Stimulated activated CD4-positive, alpha-beta T cell treated with anti-CD3 and anti-CD28 coated beads, Interleukin-4, amount 100 ng/mL, for 48 hours (primary cell): ENCODE measurements around the gene CRACR2B.

Experiments used
- DNase-seq, 2 donors: peaks; one replicate each; pipeline ENCODE4 v3.0.0-alpha.2; 2020; ENCODE audit warnings: low read depth in 2 of 2

The CRACR2B gene

GRCh38 chr11:838441-839279 is 10.9 kb downstream of the CRACR2B start:
- DNase-seq = no peak

- no peak for DNase-seq
Observed at GRCh38 chr11:839280-839623, 11.5 kb downstream of the CRACR2B start.

GRCh38 chr11:839875-840617 is 12.3 kb downstream of the CRACR2B start:
- no peak for DNase-seq

GRCh38 chr11:841981-842369 is 14.3 kb downstream of the CRACR2B start:
- DNase-seq = no peak

GRCh38 chr11:842370-843002 is 14.8 kb downstream of the CRACR2B start, which contains the start of the genes POLR2L and TSPAN4:
POLR2L (minus strand) TSS chr11:842529; CDS start chr11:842508, 21 bp downstream.
TSPAN4 (plus strand) TSS chr11:842852; CDS start chr11:850305, 7,453 bp downstream.
- peak; percentile 84 to 86 for DNase-seq

- DNase-seq = no peak
Observed at GRCh38 chr11:843086-843734, 15.5 kb downstream of the CRACR2B start.

GRCh38 chr11:843818-844692 is 16.3 kb downstream of the CRACR2B start:
- no peak for DNase-seq

GRCh38 chr11:844693-845644 is 17.2 kb downstream of the CRACR2B start:
- no peak for DNase-seq

- DNase-seq = no peak
Observed at GRCh38 chr11:845872-846495, 18.3 kb downstream of the CRACR2B start.

GRCh38 chr11:846496-847098 is 18.9 kb downstream of the CRACR2B start:
- DNase-seq = no peak

- no peak for DNase-seq
Observed at GRCh38 chr11:847876-848275, 20.2 kb downstream of the CRACR2B start.

- peak; percentile 60 to 61 for DNase-seq
Observed at GRCh38 chr11:848380-848931, 20.7 kb downstream of the CRACR2B start.

- DNase-seq = no peak
Observed at GRCh38 chr11:849104-849824, 21.5 kb downstream of the CRACR2B start.

- no peak for DNase-seq
Observed at GRCh38 chr11:849951-850774, 22.4 kb downstream of the CRACR2B start.

- no peak for DNase-seq
Observed at GRCh38 chr11:850775-851763, 23.4 kb downstream of the CRACR2B start.

- DNase-seq = no peak
Observed at GRCh38 chr11:852762-853161, 25.0 kb downstream of the CRACR2B start.
